Liver (tissue), 9 donors: ENCODE results near the gene RPH3AL. TPM values are rescaled to one million over a fixed set of nuclear protein-coding genes. Genes with fewer than 3 reads are reported as not detected.
"Not testable (repeated sequence)": the region's sequence is repeated elsewhere in the genome, so short reads cannot be mapped to it uniquely, and the experiment has no call there.

Experiments used
- DNase-seq: peaks from one replicate; pipeline ENCODE4 v3.0.0-alpha.2; 2017; ENCODE audit warnings: low spot score
- H3K27ac ChIP-seq, 2 donors: one replicate each; pipeline ENCODE4 v1.7.0; 2013; ENCODE audit warnings: inconsistent platforms in 2 of 2, low read length in 2 of 2, control low read depth in 1 of 2, low read depth in 1 of 2, mild to moderate bottlenecking in 1 of 2
- H3K27me3 ChIP-seq, 4 donors: one replicate each; pipeline versions ENCODE4 v1.6.1 to v1.7.0; 2013; ENCODE audit warnings: low read length in 3 of 4, inconsistent platforms in 1 of 4, mild to moderate bottlenecking in 1 of 4, moderate library complexity in 1 of 4; ENCODE audit not compliant: control insufficient read depth in 4 of 4, insufficient read depth in 4 of 4
- H3K36me3 ChIP-seq, 4 donors: one replicate each; pipeline versions ENCODE4 v1.6.1 to v1.7.0; 2013; ENCODE audit warnings: low read length in 3 of 4, mild to moderate bottlenecking in 3 of 4, low read depth in 1 of 4, moderate library complexity in 1 of 4; ENCODE audit not compliant: control insufficient read depth in 4 of 4, insufficient read depth in 3 of 4
- H3K4me1 ChIP-seq, 4 donors: one replicate each; pipeline versions ENCODE4 v1.6.1 to v1.7.0; 2013; ENCODE audit warnings: low read length in 3 of 4, mild to moderate bottlenecking in 3 of 4, moderate library complexity in 1 of 4; ENCODE audit not compliant: control insufficient read depth in 4 of 4, insufficient read depth in 4 of 4
- H3K4me3 ChIP-seq, 3 donors: one replicate each; pipeline versions ENCODE4 v1.6.1 to v1.7.0; 2013; ENCODE audit warnings: low read length in 3 of 3, control low read depth in 1 of 3, low read depth in 1 of 3, mild to moderate bottlenecking in 1 of 3
- H3K9ac ChIP-seq, 2 donors: one replicate each; pipeline ENCODE4 v1.7.0; 2013; ENCODE audit warnings: low read length in 2 of 2, mild to moderate bottlenecking in 2 of 2, moderate library complexity in 2 of 2, control low read depth in 1 of 2, low read depth in 1 of 2
- H3K9me3 ChIP-seq, 4 donors: one replicate each; pipeline versions ENCODE4 v1.6.1 to v1.7.0; 2013; ENCODE audit warnings: low read length in 3 of 4; ENCODE audit not compliant: control insufficient read depth in 4 of 4
- EGR1 ChIP-seq, 2 donors: IDR thresholded peaks; 2 replicates each; pipeline ENCODE4 v1.6.1; 2016 to 2018; ENCODE audit warnings: antibody characterized with exemption in 2 of 2, low read depth in 2 of 2
- FOXA1 ChIP-seq: IDR thresholded peaks from 2 replicates; pipeline ENCODE4 v1.6.1; 2016; ENCODE audit warnings: antibody characterized with exemption
- FOXA2 ChIP-seq: IDR thresholded peaks from 2 replicates; pipeline ENCODE4 v1.6.1; 2016; ENCODE audit warnings: antibody characterized with exemption
- HNF4A ChIP-seq, 2 donors: conservative IDR thresholded peaks; 2 replicates each; pipeline ENCODE4 v1.6.1; 2016; ENCODE audit warnings: antibody characterized with exemption in 2 of 2, mild to moderate bottlenecking in 2 of 2
- JUND ChIP-seq, 2 donors: IDR thresholded peaks; 2 replicates each; pipeline ENCODE4 v1.6.1; 2016; ENCODE audit warnings: antibody characterized with exemption in 2 of 2
- NR2F2 ChIP-seq: IDR thresholded peaks from 2 replicates; pipeline ENCODE4 v1.6.1; 2016; ENCODE audit warnings: antibody characterized with exemption
- RAD21 ChIP-seq, 2 donors: IDR thresholded peaks; 2 replicates each; pipeline ENCODE4 v1.6.1; 2016; ENCODE audit warnings: antibody characterized with exemption in 2 of 2, mild to moderate bottlenecking in 2 of 2
- RXRA ChIP-seq, 2 donors: IDR thresholded peaks; 2 replicates each; pipeline ENCODE4 v1.6.1; 2017 to 2018; ENCODE audit warnings: antibody characterized with exemption in 2 of 2, mild to moderate bottlenecking in 1 of 2
- TAF1 ChIP-seq: conservative IDR thresholded peaks from 2 replicates; pipeline ENCODE4 v1.6.1; 2016; ENCODE audit warnings: antibody characterized with exemption, mild to moderate bottlenecking
- YY1 ChIP-seq: IDR thresholded peaks from 2 replicates; pipeline ENCODE4 v1.6.1; 2016; ENCODE audit warnings: antibody characterized with exemption, mild to moderate bottlenecking
- WGBS: extraction: QIAGEN DNeasy Blood & Tissue Kit; methylation state at CpG from one replicate; pipeline ENCODE4 v1.1.7; 2013; 5-methylcytosine and 5-hydroxymethylcytosine counted together
- polyA plus RNA-seq, 2 donors: library from polyadenylated mRNA; stranded (reverse) in 1 of 2; unstranded in 1 of 2; fragments of 200-250 nt in 1 of 2; fragments of >200 nt in 1 of 2; fragmentation: Nextera tagmentation in 1 of 2; extraction: Ambion mirVana in 1 of 2; gene quantifications; one replicate each; pipeline versions ENCODE4 v1.2.1 to v1.2.3, GENCODE V29; 2013 to 2015
- total RNA-seq, 2 donors: library from RNA; depleted of rRNA; stranded (reverse); fragments of >200 nt; gene quantifications; one replicate each; pipeline ENCODE4 v1.2.3, GENCODE V29; 2014
- TF ChIP-seq, protein P1 (sequence below): fragments of 150-350 bp; IDR thresholded peaks from 2 replicates; pipeline ENCODE4 v1.5.1; 2017; ENCODE audit warnings: improper control_type of control experiment, low read depth, low read length; ENCODE audit not compliant: missing input control
- TF ChIP-seq, protein P2 (sequence below): IDR thresholded peaks from 2 replicates; pipeline ENCODE4 v1.6.1; 2016; ENCODE audit warnings: antibody characterized with exemption
- TF ChIP-seq, protein P3 (sequence below): IDR thresholded peaks from 2 replicates; pipeline ENCODE4 v1.6.1; 2016; ENCODE audit warnings: antibody characterized with exemption
- TF ChIP-seq, protein P4 (sequence below): IDR thresholded peaks from 2 replicates; pipeline ENCODE4 v1.6.1; 2016; ENCODE audit warnings: antibody characterized with exemption, mild to moderate bottlenecking
- donor health status: healthy.
- donor health status: healthy.
- donor health status: healthy.
- donor health status: healthy.
- donor health status: healthy.

RPH3AL gene
- total and polyA plus RNA-seq, 4 donors: 8.5 to 52.5 (median 13.9) TPM

DNA sequence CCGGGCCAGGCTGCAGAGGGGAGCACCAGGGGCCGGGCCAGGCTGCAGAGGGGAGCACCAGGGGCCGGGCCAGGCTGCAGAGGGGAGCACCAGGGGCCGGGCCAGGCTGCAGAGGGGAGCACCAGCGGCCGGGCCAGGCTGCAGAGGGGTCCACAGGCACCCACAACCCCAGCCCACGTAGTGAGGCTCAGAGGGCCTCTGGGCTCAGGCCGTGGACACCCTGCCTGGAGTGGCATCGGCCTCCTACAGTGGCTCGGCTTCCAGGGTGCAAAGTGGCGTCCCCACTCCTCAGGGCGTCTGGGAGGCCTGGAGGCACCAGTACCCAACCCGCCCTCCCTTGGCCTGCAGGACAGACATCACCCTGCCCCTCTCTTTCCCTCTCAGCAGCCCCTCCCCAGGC, 180.7 kb downstream of the RPH3AL start (continued):
- TF ChIP-seq, protein P1, sequence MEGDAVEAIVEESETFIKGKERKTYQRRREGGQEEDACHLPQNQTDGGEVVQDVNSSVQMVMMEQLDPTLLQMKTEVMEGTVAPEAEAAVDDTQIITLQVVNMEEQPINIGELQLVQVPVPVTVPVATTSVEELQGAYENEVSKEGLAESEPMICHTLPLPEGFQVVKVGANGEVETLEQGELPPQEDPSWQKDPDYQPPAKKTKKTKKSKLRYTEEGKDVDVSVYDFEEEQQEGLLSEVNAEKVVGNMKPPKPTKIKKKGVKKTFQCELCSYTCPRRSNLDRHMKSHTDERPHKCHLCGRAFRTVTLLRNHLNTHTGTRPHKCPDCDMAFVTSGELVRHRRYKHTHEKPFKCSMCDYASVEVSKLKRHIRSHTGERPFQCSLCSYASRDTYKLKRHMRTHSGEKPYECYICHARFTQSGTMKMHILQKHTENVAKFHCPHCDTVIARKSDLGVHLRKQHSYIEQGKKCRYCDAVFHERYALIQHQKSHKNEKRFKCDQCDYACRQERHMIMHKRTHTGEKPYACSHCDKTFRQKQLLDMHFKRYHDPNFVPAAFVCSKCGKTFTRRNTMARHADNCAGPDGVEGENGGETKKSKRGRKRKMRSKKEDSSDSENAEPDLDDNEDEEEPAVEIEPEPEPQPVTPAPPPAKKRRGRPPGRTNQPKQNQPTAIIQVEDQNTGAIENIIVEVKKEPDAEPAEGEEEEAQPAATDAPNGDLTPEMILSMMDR: no peak
- TF ChIP-seq, protein P2, sequence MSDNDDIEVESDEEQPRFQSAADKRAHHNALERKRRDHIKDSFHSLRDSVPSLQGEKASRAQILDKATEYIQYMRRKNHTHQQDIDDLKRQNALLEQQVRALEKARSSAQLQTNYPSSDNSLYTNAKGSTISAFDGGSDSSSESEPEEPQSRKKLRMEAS: no peak
- no peak for TF ChIP-seq RAD21 (IDR thresholded peaks at IDR 0.05)
- TF ChIP-seq JUND (IDR thresholded peaks at IDR 0.05): no peak
- TF ChIP-seq, protein P3, sequence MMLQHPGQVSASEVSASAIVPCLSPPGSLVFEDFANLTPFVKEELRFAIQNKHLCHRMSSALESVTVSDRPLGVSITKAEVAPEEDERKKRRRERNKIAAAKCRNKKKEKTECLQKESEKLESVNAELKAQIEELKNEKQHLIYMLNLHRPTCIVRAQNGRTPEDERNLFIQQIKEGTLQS: no peak
- TF ChIP-seq EGR1 (IDR thresholded peaks at IDR 0.05; ENCODE audit: low read depth in 2 of 2): no peak
- no peak for TF ChIP-seq NR2F2
- TF ChIP-seq RXRA (IDR thresholded peaks at IDR 0.05): no peak

DNA sequence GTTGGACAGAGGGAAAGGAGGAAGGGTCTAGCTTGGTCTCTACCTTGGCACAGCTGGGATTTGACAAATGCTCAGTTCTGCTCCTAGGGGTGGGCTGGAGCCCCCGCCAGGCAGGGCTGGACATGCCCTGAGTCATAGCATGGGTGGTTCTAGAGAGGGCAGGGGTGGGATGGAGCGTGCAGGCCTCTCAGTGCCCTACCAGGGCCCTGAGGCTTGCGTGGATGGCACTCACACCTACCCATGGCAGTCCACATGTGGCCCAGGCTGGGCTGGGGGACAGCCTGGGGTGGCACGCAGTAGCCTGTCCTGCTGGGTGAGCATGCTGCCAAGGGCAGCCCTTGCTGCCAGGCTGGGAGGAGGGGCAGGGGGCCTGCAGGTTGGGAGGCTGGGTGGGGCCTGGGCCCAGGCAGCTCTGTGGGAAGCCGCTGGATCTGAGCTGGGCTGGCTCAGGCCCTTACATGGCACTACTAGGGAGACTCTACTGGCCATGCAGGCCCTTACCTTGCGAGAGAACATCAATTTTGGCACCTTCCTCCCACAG, 182.4 kb downstream of the RPH3AL start:
- Histone ChIP-seq H3K4me3 (no peak overlapping the region), H3K4me1 (no peaks in the 10 kb centered on the region), H3K27ac (no peak overlapping the region), H3K9me3 (no peaks in the 10 kb centered on the region), H3K36me3 (no peaks in the 10 kb centered on the region), H3K9ac (no peak overlapping the region), H3K27me3 (no peaks in the 10 kb centered on the region)
- WGBS: 96% methylated on average over 6 of the region's 6 CpGs
- DNase-seq: no peak
- no peak for TF ChIP-seq HNF4A (conservative IDR thresholded peaks at IDR 0.05)
- TF ChIP-seq EGR1 (IDR thresholded peaks at IDR 0.05; ENCODE audit: low read depth in 2 of 2): no peak
- TF ChIP-seq YY1: no peak
- TF ChIP-seq TAF1: no peak
- no peak for TF ChIP-seq RAD21 (IDR thresholded peaks at IDR 0.05)
- TF ChIP-seq, protein P4, sequence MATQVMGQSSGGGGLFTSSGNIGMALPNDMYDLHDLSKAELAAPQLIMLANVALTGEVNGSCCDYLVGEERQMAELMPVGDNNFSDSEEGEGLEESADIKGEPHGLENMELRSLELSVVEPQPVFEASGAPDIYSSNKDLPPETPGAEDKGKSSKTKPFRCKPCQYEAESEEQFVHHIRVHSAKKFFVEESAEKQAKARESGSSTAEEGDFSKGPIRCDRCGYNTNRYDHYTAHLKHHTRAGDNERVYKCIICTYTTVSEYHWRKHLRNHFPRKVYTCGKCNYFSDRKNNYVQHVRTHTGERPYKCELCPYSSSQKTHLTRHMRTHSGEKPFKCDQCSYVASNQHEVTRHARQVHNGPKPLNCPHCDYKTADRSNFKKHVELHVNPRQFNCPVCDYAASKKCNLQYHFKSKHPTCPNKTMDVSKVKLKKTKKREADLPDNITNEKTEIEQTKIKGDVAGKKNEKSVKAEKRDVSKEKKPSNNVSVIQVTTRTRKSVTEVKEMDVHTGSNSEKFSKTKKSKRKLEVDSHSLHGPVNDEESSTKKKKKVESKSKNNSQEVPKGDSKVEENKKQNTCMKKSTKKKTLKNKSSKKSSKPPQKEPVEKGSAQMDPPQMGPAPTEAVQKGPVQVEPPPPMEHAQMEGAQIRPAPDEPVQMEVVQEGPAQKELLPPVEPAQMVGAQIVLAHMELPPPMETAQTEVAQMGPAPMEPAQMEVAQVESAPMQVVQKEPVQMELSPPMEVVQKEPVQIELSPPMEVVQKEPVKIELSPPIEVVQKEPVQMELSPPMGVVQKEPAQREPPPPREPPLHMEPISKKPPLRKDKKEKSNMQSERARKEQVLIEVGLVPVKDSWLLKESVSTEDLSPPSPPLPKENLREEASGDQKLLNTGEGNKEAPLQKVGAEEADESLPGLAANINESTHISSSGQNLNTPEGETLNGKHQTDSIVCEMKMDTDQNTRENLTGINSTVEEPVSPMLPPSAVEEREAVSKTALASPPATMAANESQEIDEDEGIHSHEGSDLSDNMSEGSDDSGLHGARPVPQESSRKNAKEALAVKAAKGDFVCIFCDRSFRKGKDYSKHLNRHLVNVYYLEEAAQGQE: no peak
- no peak for TF ChIP-seq JUND (IDR thresholded peaks at IDR 0.05)
- TF ChIP-seq NR2F2: no peak
- TF ChIP-seq FOXA2: no peak
- no peak for TF ChIP-seq FOXA1

DNA sequence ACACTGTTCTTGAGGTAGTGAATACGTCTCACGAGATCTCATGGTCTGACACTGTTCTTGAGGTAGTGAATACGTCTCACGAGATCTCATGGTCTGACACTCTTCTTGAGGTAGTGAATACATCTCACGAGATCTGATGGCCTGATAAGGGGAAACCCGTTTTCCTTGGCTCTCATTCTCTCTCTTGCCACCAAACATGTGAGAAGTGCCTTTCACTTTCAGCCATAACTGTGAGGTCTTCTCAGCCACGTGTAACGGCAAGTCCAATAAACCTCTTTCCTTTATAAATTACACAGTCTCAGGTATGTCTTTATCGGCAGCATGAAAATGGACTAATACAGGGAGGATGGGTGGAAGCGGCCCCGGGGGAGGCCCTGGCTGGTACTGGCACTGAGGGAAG, 184.0 kb downstream of the RPH3AL start:
- not testable (repeated sequence) for H3K27me3 ChIP-seq, H3K9me3 ChIP-seq, H3K4me3 ChIP-seq, H3K4me1 ChIP-seq, H3K27ac ChIP-seq, DNase-seq, H3K9ac ChIP-seq, H3K36me3 ChIP-seq
- WGBS: 85% methylated on average over 9 of the region's 11 CpGs
